GM18517 (cell line): ENCODE results near the gene MFRP.

Experiments
- ATAC-seq: cut with Tn5 transposase; IDR thresholded peaks from one replicate; pipeline ENCODE4 v1.9.1; 2021; ENCODE audit warnings: mild to moderate bottlenecking, moderate library complexity; ENCODE audit not compliant: unreplicated experiment

Gene MFRP

GRCh38 chr11:119319136-119319699, 27.3 kb downstream of the MFRP start:
- no peak for ATAC-seq

GRCh38 chr11:119318240-119319135, 28.0 kb downstream of the MFRP start:
- ATAC-seq, result no peak

DNA sequence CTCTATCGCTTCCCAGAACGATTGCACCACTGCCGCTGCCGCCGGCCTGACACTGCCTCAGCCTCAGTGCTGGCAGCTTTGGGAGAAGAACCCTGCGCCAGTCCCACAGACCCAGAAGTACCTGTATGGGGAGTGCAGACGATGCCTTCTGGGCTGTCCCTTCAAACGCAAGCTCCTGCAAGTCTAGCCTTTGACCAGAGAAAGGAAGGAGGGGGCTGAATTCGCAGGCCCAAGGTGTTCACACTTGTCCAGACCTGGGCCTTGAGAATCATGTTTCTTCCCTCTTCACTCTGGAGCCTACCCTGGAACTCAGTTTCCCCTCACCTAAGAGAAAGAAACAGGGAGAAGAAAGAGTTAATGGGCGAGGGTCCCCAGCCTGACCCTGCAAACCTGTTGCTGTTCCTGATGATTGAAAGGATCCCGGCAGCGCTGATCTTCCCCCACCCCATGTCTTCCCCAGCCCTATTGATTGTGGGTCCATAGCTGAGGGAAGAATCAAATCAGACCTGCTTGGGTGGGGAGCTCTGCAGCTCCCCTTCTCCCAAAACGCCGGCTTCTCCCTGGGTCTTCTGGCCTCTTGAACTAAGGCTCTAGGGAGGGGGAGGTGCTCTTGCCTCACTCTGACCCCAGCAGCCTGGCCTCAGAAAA, 28.8 kb downstream of the MFRP start:
- no peak for ATAC-seq

- ATAC-seq, result no peak
These were observed 29.5 kb downstream of the MFRP start, which contains the start of gene MCAM for GRCh38 chr11:119316729-119317591. MCAM (minus strand) TSS chr11:119317130; CDS start chr11:119317101, 29 bp downstream.

GRCh38 chr11:119316016-119316728, 30.3 kb downstream of the MFRP start:
- ATAC-seq, result no peak

DNA sequence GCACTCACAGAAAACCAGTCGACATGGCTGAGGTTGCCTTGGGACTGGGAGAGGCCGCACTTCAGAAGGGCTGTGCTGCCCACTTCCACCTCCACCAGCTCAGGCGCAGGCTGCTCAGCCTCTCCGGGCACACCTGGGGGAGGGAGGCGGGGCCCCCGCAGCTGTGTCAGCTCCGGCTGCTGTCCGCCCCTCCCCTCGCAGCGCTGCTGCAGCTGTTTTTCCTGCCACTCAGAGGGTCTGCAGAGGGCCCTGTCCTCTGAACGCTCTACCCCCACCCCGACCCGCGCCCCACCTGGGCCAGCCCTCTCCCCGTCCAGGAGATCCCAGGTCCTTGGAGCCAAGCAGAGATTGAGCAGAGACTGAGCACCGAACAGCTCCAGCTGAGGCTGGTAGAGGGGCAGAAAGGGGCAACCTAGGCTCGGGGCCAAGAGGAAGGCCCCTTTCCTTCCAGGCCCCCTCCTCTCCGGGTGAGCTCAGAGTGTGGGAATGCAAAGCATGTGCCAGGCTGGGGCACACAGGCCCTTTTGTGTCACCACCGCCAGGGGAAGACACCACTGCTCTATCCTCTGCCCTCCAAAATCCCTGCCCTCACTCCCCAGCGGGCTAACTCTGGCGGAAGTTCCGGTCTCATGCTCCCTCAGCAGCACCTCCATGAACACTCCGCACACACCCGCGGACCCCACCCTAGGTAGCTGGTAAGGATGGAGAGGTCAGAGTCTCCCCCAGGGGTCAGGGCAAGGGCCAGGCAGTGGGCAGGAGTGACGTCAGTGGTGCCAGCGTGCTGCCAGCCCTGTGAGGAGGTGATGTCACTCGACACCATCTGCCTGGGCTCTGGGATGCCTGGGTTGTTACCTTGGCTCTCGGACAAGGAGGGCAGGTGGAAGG, 31.1 kb downstream of the MFRP start:
- ATAC-seq, result no peak

GRCh38 chr11:119314726-119315125, 31.8 kb downstream of the MFRP start:
- no peak for ATAC-seq

- ATAC-seq, result no peak
These were observed 35.8 kb downstream of the MFRP start for GRCh38 chr11:119310682-119311052.

DNA sequence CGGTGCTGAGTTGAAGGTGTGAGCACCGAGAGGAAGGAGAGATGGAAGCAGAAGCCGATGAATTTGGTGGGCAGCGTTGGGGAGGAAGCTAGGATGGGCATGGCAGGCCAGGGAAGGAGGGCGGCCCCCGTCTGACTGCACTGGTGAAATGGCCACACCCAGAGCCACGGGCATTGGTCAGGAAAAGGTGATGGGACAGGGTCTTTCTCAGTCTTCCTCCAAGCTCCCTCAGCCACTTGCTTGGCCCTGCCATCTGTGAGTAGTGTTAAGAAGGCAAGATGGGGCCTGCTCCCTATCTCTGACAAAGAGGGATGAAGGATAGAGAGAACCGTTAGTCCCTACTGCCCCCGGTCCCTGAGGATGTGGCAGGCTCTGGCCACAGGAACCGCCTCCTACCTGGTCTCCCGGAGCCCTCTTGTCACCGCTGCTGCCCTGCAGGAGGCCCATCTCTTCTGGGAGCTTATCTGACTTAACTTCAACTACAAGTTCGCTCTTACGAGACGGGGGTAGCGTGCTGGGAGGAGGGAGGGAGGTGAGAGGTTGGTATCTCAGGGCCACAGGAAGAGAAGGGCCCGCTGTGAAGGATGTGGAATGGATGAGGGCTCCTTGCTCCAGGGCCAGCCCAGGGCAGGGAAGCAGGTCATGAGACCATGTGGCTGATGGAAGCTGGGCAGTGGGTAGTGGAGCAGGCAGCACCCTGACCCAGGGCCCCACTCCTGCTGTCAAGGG, 36.4 kb downstream of the MFRP start:
- ATAC-seq, result no peak

- ATAC-seq, result no peak
These were observed 37.1 kb downstream of the MFRP start for GRCh38 chr11:119309411-119309810.

DNA sequence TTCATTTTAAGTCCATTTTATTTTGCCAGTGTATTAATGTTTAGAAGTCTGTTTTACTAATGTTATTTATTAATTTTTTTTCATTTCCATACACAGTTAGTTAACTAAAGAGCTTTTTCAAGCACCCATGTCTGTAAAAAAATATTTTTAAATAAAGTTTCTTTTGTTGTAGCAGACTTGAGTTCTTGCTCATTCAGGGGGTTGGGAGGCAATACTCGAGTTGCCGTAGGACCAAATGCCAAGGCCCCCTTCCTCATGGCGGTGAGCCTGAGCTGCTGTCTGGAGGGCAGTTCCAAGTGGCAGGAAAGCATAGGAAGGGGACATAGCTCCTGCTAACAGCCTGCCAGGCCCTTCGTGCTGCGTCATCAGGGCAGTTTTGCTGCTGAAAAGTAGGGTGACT, 38.5 kb downstream of the MFRP start:
- ATAC-seq, result no peak

DNA sequence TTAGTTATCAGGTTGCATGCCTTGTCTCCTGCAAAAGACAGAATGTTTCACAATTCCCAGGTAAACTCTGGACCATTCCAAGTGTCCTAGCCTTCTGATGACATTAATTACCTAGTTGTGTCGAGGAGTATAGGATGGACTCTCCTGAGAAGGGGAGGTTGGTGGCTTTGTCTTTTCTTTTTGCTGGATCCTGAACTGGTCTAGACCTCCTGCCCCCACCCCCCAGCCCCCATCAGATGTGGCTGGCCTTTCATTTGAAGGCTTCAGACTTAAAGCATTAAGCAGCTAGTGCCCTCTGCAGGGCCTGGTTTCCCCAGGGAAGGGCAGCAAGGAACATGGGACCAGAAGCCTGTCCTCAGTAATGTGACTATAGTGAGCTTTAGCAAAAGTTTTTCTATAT, 39.3 kb downstream of the MFRP start:
- ATAC-seq, result no peak

DNA sequence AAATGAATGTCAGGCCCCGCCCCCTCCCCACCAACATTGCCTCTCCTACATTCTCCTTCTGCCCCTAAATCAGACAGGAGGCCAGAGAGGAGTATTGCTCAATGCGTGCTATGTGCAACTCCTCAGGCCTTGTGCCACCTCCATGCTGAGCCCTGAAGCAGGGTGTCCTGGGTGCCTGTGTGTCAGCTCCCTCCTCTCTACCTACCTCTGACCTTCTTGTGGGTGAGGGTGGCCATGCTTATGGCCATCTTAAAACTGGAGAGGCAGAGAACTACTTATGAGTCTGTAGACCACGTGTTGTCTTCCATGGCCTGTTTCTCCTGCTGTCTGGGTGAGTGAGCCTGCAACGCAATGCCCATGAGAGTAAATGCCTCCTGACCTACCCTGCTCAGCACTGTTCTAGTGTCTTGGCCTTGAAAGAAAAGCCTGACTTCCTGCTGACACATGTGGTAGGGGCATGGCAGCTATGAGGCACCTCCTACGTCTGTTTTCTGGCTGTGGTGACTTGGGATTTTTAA, 40.1 kb downstream of the MFRP start:
- no peak for ATAC-seq

- ATAC-seq, result no peak
These were observed 40.7 kb downstream of the MFRP start for GRCh38 chr11:119305556-119306372.

DNA sequence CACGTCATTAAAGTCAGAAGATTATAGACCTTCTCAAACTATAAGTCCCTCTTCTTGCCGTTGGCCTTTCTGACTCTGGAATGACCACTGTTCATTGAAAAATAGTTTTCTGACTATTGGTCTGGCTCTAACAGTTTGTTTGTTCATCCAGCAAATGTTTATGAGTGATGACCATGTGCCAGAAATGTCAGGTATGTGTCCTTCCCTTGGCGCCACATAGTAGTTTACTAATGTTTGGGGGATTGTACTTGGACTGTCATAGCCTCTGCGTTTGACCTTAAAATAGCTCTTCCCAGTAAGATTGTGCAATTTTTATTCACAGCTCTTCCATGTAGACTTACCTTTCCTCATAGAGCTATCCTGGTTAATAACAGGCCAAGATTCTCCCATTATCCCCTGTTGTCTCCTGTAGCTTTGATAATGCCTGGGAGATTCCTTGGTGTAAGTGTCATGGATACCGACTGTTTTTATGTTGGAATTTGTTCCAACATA, 43.2 kb downstream of the MFRP start:
- no peak for ATAC-seq

GRCh38 chr11:119300198-119300964, 46.1 kb downstream of the MFRP start:
- no peak for ATAC-seq

DNA sequence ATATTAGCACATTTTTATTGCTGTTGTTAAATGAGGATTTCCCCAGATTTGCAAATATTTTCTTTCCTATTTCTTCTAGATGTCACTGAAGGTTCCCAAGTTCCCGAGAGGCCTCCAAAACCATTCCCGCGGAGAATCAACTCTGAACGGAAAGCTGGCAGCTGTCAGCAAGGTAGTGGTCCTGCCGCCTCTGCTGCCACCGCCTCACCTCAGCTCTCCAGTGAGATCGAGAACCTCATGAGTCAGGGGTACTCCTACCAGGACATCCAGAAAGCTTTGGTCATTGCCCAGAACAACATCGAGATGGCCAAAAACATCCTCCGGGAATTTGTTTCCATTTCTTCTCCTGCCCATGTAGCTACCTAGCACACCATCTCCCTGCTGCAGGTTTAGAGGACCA, 47.1 kb downstream of the MFRP start:
- no peak for ATAC-seq
